NK-92 (cell line): ENCODE data around the gene PCP2.
"Not testable (repeated sequence)": the region's sequence is repeated elsewhere in the genome, so short reads cannot be mapped to it uniquely, and the experiment has no call there.

ENCODE experiments used
- DNase-seq: peaks from one replicate; lab custom pipeline; 2025; ENCODE audit not compliant: unreplicated experiment; lab: John Stamatoyannopoulos, UW

PCP2 gene

DNA sequence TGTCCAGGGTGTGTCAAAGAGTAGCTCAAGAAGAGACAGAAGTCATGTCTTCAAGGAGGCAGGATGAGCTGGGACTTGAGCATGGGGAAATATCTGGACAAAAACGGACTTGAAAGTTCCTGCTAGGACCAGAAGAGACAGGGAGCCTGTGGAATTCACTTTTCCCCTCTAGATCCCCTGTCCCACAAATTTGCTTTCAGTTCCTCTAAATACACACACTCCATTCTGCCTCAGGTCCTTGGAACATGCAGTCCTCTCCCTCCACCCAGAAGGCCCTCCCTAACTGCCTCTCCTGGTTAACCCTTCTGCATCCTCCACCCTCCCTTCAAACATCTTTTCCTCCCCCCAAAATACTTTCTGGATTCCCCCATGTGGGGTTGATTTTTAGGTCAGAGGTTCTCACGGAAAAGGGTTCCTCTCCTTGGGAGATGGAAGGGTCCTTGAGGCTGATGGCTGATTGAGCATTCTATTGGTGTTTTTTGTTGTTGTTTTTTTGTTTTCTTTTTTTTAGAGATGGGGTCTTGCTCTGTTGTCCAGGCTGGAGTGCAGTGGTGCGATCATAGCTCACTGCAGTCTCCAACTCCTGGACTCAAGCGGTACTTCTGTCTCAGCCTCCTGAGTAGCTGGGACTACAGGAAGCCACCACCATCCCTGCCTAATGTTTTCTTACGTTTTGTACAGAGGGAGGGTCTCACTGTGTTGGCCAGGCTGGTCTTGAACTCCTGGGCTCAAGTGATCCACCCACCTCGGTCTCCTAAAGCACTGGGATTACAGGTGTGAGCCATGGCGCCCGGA is 28.4 kb upstream of the PCP2 start:
- no peak for DNase-seq

DNA sequence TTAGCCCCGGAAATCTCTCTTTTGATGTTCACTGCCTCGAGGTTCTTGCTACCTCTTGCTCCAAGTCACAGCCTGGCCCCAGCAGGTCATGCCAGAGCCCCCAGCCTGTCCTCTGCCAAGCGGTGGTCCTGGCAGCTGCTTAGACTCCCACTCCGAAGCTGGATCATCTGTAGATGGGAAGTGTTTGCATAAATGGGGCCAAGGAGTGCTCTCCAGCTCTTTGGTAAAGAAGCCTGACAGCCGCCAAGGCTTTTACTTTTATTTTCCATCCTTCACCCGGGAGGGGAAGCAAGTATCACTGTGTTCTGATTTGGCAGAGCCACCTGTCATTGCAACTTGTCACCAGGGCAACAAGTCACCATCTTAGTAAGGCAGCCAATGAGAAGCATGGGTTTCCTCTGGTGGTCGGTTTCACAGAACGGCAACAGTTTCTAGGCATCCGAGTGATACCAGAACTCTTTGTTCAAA is 24.7 kb upstream of the PCP2 start:
- no peak for DNase-seq

DNA sequence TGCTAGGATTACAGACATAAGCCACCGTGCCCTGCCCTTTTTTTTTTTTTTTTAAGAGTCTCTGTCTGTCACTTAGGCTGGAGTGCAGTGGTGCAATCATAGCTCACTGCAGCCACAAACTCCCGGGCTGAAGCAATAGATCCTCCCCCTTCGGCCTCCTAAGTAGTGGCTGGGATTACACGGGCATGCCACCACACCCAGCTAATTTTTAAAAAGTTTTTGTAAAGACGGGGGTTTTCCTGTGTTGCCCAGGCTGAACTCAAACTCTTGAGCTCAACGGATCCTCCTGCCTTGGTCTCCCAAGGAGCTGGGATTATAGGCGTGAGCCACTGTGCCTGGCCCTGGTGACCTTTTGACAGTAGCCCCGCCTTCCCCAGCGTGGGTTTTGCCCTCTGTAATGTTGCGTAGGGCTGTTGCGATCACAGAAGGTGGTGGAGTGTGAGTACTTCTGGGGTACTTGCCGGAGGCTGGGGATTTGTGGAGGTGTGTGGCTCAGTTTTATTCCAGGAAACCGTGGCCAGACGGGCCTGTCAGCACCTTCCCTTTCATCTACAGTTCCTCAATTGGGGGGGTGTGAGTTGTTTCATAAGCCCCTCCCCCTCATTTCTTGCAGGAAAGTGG is 23.7 kb upstream of the PCP2 start:
- no peak for DNase-seq

DNA sequence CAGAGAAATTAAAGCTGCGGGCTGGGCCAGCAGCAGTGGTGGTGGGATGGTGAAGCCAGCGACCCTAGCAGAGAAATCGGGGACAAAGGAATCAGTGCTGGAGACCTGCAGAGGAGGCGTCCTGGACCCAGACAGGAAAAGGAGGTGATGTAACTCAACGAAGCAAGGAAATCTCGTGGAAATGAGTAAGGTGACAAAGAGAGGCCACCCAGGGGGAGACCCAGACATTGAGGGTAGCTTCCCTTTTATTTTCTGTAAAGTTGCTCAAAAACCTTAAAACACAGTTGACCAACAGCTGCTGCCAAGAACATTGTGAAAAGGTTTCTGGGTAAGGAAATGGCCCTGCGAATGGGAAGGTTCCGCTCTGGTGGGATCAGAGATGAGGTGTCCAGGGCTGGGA is 22.1 kb upstream of the PCP2 start:
- no peak for DNase-seq

DNA sequence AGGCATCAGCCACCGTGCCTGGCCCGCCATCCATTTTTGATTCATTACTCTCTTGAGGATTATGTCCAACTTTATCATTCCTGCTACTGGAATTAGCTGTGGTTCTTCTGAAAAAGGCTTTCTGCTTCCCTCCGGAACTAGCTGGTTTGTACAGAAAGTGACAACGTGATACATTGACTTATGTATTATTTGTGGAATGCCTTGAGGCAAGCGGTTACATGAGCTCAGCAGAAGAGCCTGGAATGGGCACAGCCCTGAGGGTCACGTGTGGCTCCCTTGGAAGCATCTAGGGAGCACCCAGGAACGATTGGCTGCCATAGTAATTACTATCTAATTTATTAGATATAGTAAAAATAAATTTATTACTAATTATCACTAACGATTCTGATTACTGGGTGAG is 20.9 kb upstream of the PCP2 start:
- DNase-seq = no peak

DNA sequence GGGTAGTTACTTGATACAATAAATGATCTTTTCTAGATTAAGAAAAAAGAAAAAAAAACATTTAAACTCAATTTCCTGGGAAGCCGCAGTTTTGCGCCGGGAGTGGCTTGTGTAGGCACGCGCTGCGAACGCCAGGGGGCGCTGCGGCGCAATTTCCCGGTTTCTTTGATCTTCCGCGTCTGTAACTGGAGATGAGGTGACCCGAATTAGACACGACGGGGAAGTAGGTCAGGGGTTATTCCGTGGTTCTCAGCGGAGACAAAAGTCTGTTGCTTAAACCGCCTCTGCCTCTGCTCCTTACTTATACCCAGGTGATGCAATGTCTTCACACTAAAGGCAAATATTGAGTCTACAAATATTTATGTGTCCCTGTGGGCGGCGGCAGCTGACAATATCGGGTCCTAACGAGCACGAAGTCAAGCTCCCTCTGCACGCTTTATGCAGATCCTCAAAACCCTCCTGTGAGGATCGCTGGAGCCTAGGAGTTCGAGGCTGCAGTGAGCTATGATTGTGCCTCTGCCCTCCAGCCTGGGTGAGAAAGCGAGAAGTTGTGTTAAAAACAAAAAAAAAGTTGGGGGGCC is 18.6 kb upstream of the PCP2 start:
- no peak for DNase-seq

DNA sequence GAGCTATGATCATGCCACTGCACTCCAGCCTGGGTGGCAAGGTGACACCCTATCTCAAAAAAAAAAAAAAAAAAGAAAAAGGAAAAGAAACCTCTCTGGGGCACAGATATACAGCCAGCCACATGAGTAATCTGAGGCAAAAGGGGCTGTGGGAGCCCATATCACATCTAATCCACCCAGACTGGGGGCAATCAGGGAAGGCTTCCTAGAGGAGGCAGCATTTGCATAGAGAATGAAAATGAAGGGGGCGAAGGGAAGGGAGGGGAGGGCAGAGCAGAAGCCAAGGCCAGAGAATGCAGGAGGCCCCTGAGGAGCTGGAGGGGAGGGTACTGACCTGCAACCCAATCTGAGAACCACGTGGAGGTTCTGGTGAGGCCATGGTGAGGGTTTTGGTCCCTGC is 16.6 kb upstream of the PCP2 start:
- DNase-seq = no peak

DNA sequence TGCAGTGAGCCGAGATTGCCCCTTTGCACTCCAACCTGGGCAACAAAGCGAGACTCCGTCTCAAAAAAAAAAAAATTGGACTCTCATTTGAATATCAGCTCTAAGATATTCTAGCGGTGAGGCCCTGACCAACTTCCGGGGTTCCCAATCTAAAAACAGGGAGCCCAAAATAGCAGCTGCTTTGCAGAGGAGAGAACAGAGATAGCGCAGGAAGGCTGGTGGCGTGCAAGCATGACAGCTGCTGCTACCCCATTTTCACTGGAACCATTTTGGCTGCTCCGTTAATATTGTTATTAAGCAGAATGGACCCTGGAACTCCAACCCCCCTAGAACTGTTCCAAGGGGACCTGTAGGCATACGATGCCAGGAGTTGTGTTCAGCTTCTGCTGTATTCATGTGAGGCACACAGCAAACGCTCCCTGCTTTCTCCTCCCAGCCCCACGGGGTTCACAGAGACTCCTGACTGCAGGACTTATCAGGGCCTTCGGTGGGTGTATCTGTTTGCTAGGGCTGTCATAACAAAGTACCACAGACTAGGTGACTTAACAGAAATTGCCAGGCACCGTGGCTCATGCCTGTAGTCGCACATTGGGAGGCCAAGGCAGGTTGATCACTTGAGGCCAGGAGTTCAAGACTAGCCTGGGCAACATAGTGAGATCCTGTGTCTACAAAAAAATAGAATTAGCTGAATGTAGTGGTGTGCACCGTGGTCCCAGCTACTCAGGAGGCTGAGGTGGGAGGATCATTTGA is 14.9 kb upstream of the PCP2 start:
- DNase-seq = no peak

DNA sequence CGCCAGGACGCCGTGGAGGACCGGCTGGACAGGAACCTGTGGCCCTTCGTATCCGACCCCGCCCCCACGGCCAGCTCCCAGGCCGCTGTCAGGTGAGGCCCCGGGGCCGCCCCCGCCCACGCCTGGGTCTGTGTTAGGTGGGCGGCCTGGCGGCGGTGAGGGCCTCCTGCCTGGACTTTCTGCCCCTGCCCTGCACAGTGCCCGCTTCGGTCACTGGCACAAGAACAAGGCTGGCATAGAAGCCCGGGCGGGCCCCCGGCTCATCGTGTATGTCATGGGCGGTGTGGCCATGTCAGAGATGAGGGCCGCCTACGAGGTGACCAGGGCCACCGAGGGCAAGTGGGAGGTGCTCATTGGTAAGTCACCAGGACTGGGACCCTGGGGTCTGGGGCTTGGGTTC is 13.6 kb upstream of the PCP2 start:
- DNase-seq = no peak

DNA sequence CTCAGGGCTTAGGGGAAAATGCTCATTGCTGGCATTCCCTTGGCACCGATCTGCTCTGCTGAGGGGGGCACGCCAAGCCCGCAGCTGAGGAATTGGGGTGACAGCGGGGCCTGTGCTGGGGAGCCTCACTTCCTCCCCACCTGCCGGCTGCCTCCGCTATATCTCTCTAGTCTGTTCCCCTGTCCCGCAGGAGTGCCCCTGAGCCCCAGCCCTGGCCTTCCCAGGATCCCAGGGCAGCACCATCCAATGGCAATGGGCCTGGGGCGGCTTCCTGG is 12.8 kb upstream of the PCP2 start:
- no peak for DNase-seq

DNA sequence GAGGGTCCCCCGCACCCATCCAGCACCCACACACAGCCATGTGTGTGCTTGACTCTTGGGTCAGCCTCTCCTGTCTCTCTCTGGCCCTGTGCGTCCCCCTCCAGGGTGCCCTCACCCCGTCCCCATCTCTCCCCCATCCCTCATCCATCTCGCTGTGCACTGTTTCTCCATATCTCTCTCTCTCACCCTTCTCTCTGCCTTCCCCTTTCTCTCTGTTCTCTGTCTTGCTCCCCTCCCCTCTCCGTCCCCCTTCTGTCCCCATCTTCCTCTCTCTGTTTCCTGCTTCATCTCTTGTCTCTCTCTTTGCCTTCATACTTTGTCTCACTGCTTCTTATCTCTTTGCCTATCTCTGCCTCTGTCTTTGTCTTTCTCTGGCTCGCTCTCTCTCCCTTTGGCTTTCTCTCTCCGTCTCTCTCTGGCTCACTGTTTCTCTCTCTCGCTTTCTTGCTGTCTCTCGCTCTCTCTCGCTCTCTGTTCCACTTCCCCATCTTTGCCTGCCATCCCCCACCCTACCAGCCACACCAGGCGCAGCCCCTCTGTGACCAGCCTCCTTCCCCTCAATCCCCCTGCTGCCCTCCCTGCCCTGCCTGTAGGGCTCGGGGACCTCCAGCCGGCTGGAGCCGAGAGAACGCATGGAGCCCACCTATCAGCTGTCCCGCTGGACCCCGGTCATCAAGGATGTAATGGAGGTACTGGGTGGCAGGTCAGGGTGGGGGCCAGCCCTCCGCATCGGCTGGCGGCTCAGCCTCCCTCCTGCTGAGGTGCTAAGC is 12.3 kb upstream of the PCP2 start:
- no peak for DNase-seq

DNA sequence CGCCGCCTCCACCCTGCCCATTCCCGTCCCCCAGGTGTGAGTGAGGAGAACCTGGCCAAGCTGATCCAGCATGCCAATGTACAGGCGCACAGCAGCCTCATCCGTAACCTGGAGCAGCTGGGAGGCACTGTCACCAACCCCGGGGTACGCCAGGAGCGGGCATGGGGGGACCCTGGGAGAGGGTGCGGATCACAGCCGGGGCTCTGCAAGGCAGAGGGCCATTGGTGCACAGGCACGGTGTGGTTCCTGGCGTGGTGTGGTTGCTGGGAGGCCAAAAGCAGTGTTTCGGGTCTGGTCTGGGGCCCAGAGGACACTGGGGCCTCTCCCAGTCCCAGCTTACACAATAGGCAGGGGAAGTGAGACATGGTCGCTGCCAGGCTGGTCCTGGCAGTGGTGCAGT is 11.6 kb upstream of the PCP2 start:
- DNase-seq = no peak

DNA sequence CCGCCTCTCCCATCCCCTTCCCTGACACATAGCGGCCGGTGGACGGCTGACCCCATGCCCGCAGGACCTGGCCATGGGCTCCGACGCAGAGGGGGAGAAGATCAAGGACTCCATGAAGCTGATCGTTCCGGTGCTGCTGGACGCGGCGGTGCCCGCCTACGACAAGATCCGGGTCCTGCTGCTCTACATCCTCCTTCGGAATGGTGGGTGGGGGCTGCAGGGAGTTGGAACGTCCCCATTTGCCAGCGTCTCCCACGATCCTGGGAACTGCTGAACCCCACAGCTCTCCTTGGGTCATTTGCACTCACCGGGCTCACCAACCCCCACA is 11.0 kb upstream of the PCP2 start:
- no peak for DNase-seq

DNA sequence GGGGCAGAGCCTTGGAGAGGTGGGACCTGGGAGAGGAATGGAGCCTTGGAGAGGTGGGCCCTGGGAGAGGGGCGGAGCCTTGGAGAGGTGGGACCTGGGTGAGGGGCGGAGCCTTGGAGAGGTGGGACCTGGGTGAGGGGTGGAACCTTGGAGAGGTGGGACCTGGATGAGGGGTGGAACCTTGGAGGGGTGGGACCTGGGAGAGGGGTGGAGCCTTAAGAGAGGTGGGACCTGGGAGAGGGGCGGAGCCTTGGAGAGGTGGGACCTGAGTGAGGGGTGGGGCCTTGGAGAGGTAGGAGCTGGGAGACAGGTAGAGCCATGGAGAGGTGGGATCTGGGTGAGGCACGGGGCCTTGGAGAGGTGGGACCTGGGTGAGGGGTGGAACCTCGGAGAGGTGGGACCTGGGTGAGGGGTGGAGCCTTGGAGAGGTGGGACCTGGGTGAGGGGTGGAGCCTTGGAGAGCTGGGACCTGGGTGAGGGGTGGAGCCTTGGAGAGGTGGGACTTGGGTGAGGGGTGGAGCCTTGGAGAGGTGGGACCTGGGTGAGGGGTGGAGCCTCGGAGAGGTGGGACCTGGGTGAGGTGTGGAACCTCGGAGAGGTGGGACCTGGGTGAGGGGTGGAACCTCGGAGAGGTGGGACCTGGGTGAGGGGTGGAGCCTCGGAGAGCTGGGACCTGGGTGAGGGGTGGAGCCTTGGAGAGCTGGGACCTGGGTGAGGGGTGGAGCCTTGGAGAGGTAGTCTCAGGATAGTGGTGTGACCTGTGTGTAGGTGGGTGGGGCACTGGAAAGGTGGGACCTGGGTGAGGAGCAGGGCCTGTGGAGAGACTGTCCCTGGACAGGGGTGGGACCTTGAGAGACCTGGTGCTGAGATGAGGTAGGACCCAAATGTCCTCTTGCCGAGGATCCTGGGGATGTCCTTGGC is 10.4 kb upstream of the PCP2 start:
- DNase-seq = not testable (repeated sequence)

DNA sequence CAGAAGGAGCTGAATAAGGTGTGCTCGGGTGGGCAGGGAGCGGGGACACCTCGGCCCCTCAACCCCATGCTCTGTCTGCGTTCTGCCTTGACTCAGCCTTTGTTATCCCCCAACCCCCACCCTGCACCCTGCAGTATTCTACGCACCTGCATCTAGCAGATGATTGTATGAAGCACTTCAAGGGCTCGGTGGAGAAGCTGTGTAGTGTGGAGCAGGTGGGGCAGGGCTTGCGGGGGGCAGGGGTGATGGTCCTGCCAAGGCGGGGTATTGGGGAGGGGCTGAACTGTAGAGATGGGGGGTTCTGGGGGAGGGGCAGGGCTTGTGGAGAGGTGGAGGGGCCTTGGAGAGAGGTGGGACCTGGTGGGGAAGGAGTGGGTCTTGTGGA is 9.5 kb upstream of the PCP2 start:
- no peak for DNase-seq

DNA sequence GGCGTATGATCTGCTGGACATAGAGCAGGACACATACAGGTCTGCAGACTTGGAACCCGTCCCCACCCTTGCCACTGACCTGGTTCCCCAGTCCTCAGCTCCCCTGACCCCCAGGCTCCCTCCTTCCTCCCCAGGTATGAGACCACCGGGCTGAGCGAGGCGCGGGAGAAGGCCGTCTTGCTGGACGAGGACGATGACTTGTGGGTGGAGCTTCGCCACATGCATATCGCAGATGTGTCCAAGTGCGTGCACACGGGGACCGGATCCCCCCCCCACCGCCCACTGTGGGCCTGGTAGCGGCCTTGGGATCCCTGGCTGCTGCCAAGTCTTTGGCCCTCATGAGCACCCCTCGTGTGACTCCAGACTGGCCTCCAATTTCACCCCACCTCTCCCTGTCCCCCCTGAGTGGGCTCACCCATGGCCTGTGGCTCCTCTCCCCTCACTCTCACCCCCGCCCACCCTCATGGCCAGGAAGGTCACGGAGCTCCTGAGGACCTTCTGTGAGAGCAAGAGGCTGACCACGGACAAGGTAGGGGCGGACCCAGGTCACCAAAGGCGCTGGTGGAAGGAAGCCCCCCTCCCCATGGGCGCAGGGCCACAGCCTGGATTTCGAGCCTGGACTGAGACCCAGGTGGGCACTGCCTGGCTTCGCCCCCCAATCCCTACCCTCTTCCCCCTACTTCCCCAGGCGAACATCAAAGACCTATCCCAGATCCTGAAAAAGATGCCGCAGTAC is 8.9 kb upstream of the PCP2 start:
- DNase-seq = no peak

DNA sequence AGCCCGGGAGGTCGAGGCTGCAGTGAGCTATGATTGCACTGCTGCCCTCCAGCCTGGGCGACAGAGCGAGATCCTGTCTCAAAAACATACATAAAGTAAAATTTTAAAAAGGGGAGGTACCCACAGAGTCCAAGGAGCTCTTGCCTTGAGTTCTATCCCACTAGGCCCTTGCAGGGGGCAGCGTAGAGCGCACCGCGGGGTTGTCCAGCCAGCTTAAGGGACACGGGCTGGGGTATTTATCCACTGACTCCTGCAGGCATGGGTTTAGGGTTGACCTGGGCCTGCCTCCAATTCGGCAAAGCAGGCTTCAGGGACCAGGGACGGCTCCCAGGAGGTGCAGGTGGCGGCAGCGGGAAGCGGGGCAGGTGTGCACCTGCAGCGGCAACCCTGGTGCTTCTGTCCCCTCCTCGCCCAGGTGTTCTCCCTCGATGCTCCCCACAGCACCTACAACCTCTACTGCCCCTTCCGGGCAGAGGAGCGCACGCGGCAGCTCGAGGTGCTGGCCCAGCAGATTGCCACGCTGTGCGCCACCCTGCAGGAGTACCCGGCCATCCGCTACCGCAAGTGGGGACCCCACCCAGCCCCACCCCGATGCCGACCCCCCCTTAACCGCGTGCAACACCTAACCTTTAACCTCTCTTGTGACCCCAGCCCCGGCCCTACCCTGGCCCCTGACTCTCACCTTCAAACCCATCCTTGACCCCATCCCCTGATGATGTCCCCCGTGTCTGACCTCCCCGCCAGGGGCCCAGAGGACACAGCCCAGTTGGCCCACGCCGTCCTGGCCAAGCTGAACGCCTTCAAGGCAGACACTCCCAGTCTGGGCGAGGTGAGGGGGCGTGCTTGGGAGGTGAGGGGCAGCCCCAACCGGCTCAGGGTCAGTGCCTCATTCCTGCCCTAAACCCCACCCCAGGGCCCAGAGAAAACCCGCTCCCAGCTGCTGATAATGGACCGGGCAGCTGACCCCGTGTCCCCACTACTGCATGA is 8.1 kb upstream of the PCP2 start:
- DNase-seq = no peak

DNA sequence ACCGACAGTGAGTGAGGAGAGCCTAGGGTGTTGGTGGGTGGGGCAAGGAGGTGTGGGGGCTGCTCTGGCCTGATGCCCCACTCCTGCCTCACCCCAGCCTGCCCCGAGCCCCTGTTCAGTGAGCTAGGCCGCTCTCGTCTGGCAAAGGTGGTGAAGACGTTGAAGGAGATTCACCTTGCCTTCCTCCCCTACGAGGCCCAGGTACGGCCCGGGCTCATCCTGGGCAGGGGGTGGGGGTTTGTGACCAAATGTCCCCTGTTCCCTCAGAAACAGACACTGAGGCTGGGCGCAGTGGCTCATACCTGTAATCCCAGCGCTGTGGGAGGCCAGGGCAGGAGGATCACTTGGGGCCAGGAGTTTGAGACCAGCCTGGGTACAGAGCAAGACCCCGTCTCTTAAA is 7.3 kb upstream of the PCP2 start:
- no peak for DNase-seq
